ENCODE data around the gene GTPBP4. TPM values are rescaled to one million over a fixed set of nuclear protein-coding genes. Genes with fewer than 3 reads are reported as not detected.

The GTPBP4 gene
- total and polyA plus RNA-seq, 9 of the 15 experiments (the other 6 are each of a cell fraction or from before 2014, with no cell fraction given): 79.0 to 155 (median 128) TPM

GRCh38 chr10:1011696-1012095, 23.5 kb downstream of the GTPBP4 start:
- TF ChIP-seq NR1H2 (CRISPR knock-in tag; IDR thresholded peaks at IDR 0.05): no peak
- no peak for TF ChIP-seq ZNF445 (CRISPR knock-in tag; IDR thresholded peaks at IDR 0.05; ENCODE audit: low read depth)
- peak; percentile 54 for TF ChIP-seq POLR2G (IDR thresholded peaks at IDR 0.05; ENCODE audit: low read depth, low read length)
- H3K9me1 ChIP-seq (ENCODE audit: control insufficient read depth, insufficient read depth, low read length): no peaks in the 10 kb centered on the region
- H3K9ac ChIP-seq (ENCODE audit: insufficient read depth in 1 of 2, low read depth in 2 of 2, low read length in 2 of 2): no peak overlapping the region
- H3K36me3 ChIP-seq (ENCODE audit: control insufficient read depth, insufficient read depth, low read length): peaks cover 98% of the 10 kb centered on the region
- intact Hi-C loops (cut with micrococcal nuclease) (no loop called here), in situ Hi-C loops (cut with MboI) (no loop called here)
- ChIA-PET CTCF (ENCODE audit: low intra/inter-chr PET ratio) (no interaction called here), POLR2A (interaction anchor here (1.6 kb wide), 1 partner anchor 14 kb away, joined by 8 read pairs; no protein-coding TSS in a partner anchor)
- no peak overlapping the region for H2AFZ ChIP-seq (ENCODE audit: low read depth, low read length)
- H4K20me1 ChIP-seq (replicated peaks; ENCODE audit: control insufficient read depth, insufficient read depth, low read length): peaks cover 15% of the 10 kb centered on the region; the same call in 1 of the 2 replicates
- H3K4me3 ChIP-seq: no peak overlapping the region
- H3K4me1 ChIP-seq (replicated peaks in 1 of 2; ENCODE audit: control insufficient read depth in 2 of 2, insufficient read depth in 2 of 2, low read length in 2 of 2): peaks cover 5 to 13% of the 10 kb centered on the region in 2 experiments; a peak in 4 of 5 replicates
- ATAC-seq (no peak), DNase-seq (ENCODE audit: extremely low read depth in 1 of 4, low spot score in 3 of 4) (no peak), FAIRE-seq (no peak)
- 90% methylated on average over 9 of the region's 16 CpGs for WGBS (ENCODE audit: insufficient coverage, low coverage, missing lambda C conversion rate)
- H3K79me2 ChIP-seq (ENCODE audit: control insufficient read depth, insufficient read depth, low read length): peaks cover 23% of the 10 kb centered on the region; the same call in 2 of the 3 replicates
- BruUV-seq (replicated peaks): no TSS peak
- no peaks in the 10 kb centered on the region for H3K27me3 ChIP-seq (ENCODE audit: control insufficient read depth in 2 of 2, insufficient read depth in 2 of 2, low read length in 2 of 2)
- H3K27ac ChIP-seq (ENCODE audit: extremely low read depth, low read depth, low read length): no peak overlapping the region
- H3K9me3 ChIP-seq (replicated peaks; ENCODE audit: control insufficient read depth, insufficient read depth, low read depth, low read length): no peaks in the 10 kb centered on the region
- no peak overlapping the region for H3K4me2 ChIP-seq (ENCODE audit: insufficient read depth, low read length)

- peak overlapping the region in 1 of 2 experiments; percentile 10; a peak in 1 of 4 replicates for H3K9ac ChIP-seq (ENCODE audit: insufficient read depth in 1 of 2, low read depth in 2 of 2, low read length in 2 of 2)
- H3K4me2 ChIP-seq (ENCODE audit: insufficient read depth, low read length): no peak overlapping the region
- ATAC-seq (no peak), DNase-seq (ENCODE audit: extremely low read depth in 1 of 4, low spot score in 3 of 4) (no peak), FAIRE-seq (no peak)
- H3K9me3 ChIP-seq (replicated peaks; ENCODE audit: control insufficient read depth, insufficient read depth, low read depth, low read length): no peaks in the 10 kb centered on the region
- H3K4me1 ChIP-seq (replicated peaks in 1 of 2; ENCODE audit: control insufficient read depth in 2 of 2, insufficient read depth in 2 of 2, low read length in 2 of 2): no peaks in the 10 kb centered on the region
- H3K4me3 ChIP-seq: no peak overlapping the region
- intact Hi-C loops (cut with micrococcal nuclease): no loop called here
- CTCF ChIA-PET (ENCODE audit: low intra/inter-chr PET ratio): no interaction called here
- POLR2A ChIA-PET: no interaction called here
- no TSS peak for BruUV-seq (replicated peaks)
- no peak overlapping the region for H3K27ac ChIP-seq (ENCODE audit: extremely low read depth, low read depth, low read length)
- no peaks in the 10 kb centered on the region for H3K9me1 ChIP-seq (ENCODE audit: control insufficient read depth, insufficient read depth, low read length)
- peaks cover 88% of the 10 kb centered on the region for H3K36me3 ChIP-seq (ENCODE audit: control insufficient read depth, insufficient read depth, low read length)
- TF ChIP-seq IRF2 (CRISPR knock-in tag; IDR thresholded peaks at IDR 0.05): 0 out of 2 replicates have a peak, but pooled peaks have one; percentile 24
- no peak for TF ChIP-seq NR2C1 (IDR thresholded peaks at IDR 0.05)
- no peak for TF ChIP-seq NR2C1 (tag; IDR thresholded peaks at IDR 0.05)
- 0 out of 2 replicates have a peak, but pooled peaks have one; percentile 1 for TF ChIP-seq POLR2G (IDR thresholded peaks at IDR 0.05; ENCODE audit: low read depth, low read length)
- TF ChIP-seq ETV6 (IDR thresholded peaks at IDR 0.05; ENCODE audit: borderline replicate concordance in 1 of 2, low read depth in 2 of 2, low read length in 1 of 2): no peak
- no peak for TF ChIP-seq ETV6 (CRISPR knock-in tag; IDR thresholded peaks at IDR 0.05; ENCODE audit: borderline replicate concordance)
- H3K27me3 ChIP-seq (ENCODE audit: control insufficient read depth in 2 of 2, insufficient read depth in 2 of 2, low read length in 2 of 2): no peaks in the 10 kb centered on the region
- peaks cover 4% of the 10 kb centered on the region; the same call in 1 of the 3 replicates for H3K79me2 ChIP-seq (ENCODE audit: control insufficient read depth, insufficient read depth, low read length)
- 96% methylated on average over 10 of the region's 11 CpGs for WGBS (ENCODE audit: insufficient coverage, low coverage, missing lambda C conversion rate)
- in situ Hi-C loops (cut with MboI): no loop called here
- no peak overlapping the region for H2AFZ ChIP-seq (ENCODE audit: low read depth, low read length)
- 0 out of 2 replicates have a peak, but pooled peaks cover 5% of the 10 kb centered on the region for H4K20me1 ChIP-seq (replicated peaks; ENCODE audit: control insufficient read depth, insufficient read depth, low read length)
These were observed 27.5 kb downstream of the GTPBP4 start for GRCh38 chr10:1015688-1016087.

Data from K562 (cell line).